22Rv1 (cell line): ENCODE measurements around the gene GLTP.

Source experiments
- H3K27ac ChIP-seq: fragments of 450-650 bp; 2 replicates; pipeline ENCODE4 v1.5.1; 2017
- ZFX ChIP-seq: fragments of 450-650 bp; IDR thresholded peaks from 2 replicates; pipeline ENCODE4 v1.6.1; 2017; ENCODE audit warnings: antibody characterized with exemption, borderline replicate concordance
- TF ChIP-seq, protein P1 (sequence below): fragments of 450-650 bp; IDR thresholded peaks from 2 replicates; pipeline ENCODE4 v1.5.1; 2017; ENCODE audit warnings: mild to moderate bottlenecking

Gene GLTP

DNA sequence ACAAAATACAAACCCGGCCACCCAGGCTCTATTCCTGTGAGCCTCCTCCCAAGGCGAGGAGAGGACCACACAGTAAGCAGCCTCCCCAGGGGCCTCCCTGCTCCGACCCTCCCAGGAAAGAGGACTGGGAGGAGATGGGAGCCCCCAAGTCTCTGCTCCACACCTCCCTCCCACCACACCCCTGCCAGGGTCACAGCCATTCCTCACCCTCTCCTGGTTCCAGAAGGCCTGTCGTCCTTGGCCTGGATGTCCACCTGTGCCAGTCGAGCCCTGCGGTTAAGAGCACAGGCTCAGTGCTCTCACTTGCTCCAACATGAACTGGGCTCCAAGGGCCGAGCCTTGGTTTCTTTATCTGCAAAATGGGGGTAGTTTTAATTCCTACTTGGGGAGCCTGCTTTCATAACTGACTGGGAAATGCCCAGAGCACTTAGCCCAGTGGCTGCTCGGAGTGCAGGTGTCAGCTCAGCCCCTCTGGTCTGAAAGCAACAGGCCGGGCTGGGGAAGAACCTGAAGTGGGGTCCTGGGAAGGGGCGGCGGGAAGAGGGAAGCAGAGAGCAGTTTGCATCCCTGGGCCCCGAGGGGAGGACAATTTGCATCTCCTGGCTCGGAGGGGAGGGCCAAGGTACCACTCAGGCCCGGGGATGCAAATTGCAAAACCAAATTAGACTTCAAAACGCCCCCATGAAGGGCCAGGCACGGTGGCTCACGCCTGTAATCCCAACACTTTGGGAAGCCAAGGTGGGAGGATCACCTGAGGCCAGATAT, 43.3 kb upstream of the GLTP start:
- H3K27ac ChIP-seq = no peak overlapping the region
- TF ChIP-seq, protein P1, sequence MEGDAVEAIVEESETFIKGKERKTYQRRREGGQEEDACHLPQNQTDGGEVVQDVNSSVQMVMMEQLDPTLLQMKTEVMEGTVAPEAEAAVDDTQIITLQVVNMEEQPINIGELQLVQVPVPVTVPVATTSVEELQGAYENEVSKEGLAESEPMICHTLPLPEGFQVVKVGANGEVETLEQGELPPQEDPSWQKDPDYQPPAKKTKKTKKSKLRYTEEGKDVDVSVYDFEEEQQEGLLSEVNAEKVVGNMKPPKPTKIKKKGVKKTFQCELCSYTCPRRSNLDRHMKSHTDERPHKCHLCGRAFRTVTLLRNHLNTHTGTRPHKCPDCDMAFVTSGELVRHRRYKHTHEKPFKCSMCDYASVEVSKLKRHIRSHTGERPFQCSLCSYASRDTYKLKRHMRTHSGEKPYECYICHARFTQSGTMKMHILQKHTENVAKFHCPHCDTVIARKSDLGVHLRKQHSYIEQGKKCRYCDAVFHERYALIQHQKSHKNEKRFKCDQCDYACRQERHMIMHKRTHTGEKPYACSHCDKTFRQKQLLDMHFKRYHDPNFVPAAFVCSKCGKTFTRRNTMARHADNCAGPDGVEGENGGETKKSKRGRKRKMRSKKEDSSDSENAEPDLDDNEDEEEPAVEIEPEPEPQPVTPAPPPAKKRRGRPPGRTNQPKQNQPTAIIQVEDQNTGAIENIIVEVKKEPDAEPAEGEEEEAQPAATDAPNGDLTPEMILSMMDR = no peak
- no peak for TF ChIP-seq ZFX

DNA sequence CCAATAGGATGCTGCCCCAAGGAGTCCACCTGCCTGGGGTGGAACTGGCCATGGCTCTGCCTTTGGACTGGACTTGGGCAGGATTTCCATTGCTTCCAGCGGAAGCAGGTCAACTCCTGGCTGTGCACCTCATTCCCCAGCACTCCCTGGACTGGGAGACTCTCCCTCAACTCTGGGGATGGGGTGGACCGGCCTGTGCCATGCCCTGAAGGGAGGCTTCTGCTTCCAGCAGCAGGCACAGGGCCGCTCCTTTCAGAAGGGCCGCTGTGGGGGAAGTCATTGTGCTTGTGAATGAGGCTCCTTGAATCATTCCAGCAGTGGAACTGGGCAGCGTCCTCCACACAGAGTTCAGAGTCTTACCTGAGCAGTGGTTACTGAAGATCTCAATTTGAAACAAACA, 42.7 kb upstream of the GLTP start:
- no peak overlapping the region for H3K27ac ChIP-seq
- TF ChIP-seq, protein P1 = no peak
- no peak for TF ChIP-seq ZFX

DNA sequence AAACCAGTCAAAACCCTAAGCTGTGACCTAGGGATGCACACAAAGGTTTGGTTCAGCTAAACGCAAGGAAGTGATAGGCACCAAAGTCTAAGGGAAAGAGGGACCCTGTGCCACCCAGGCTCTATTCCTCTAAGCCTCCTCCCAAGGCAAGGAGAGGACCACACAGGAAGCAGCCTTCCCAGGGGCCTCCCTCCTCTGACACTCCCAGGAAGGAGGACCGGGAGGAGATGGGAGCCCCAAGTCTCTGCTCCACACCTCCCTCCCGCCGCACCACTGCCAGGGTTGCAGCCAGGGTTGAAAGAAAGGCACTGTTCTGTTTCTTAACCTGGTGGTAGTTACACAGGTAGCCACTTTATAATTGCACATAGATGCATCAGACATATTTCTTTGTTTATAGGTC, 41.6 kb upstream of the GLTP start:
- TF ChIP-seq, protein P1 = no peak
- no peak for TF ChIP-seq ZFX
- H3K27ac ChIP-seq = no peak overlapping the region

DNA sequence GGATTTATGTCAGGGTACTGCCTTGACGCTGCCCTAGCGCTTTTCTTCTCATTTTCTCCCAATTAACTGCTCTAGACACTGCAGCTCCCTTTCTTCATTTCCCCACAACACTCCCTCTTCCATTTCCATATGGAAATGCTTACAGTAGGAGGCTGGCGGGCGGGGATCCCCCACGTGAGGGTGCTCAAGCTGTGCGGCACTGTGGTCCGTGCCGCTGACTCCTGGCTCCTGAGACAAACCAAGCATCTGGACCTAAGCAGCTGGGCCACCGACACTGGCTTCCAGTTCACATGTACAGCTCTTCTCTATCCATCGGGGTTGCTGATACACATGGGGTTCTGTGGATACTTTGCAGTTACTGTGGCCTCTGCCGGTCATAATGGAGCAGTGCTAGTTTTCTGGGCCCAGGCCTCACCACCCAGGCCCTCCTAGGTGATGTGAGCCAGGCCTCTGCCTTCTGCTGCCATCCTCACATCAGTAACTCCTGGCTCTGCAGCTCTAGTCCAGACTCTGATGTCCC, 40.0 kb upstream of the GLTP start:
- H3K27ac ChIP-seq = no peak overlapping the region
- TF ChIP-seq ZFX = no peak
- TF ChIP-seq, protein P1 = no peak

DNA sequence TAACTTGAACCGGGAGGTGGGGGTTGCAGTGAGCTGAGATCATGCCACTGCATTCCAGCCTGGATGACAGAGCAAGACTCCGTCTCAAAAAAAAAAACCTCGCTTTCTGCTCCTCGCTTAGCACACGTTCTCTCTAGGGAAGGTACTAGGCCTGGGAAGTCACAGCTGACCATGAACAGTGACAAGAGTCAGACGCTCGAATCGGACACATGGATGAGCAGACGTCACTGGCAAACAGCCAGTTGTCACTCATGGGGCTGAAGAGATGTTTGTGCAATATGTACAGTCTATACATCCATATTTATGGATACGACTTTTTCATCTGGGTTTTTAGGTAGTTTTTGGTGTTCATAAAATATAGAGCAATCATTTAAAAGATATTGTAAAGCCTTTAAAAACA, 39.1 kb upstream of the GLTP start:
- H3K27ac ChIP-seq = no peak overlapping the region
- TF ChIP-seq, protein P1 = no peak
- no peak for TF ChIP-seq ZFX

DNA sequence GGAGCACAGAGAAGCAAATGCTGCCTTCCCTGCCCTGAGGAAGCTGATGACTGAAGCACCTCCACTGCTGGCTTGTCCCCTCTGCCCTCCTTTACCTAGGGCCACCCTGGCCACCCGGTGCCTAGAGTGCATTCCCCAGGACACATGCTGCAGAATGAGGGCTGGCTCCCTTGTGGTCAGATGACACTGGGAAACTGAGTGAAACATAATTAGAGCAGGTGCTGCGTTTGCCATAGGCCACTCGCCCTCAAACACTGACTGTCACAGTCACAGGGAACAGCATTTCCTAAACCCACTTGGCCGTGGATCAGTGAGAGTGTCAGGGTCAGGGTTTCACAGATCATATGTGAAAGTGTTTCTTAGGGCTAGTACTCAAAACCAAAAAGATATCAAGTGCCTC, 35.7 kb upstream of the GLTP start:
- H3K27ac ChIP-seq = no peak overlapping the region
- TF ChIP-seq, protein P1 = no peak
- TF ChIP-seq ZFX = no peak
